GM21619 (cell line): ENCODE results near the gene HK1.

ENCODE experiments used
- ATAC-seq: cut with Tn5 transposase; IDR thresholded peaks from one replicate; pipeline ENCODE4 v1.9.1; 2021; ENCODE audit not compliant: unreplicated experiment

HK1 gene

GRCh38 chr10:69374242-69374641, 95.9 kb downstream of the HK1 start:
- ATAC-seq, result no peak

GRCh38 chr10:69374931-69375306, 96.6 kb downstream of the HK1 start:
- no peak for ATAC-seq

DNA sequence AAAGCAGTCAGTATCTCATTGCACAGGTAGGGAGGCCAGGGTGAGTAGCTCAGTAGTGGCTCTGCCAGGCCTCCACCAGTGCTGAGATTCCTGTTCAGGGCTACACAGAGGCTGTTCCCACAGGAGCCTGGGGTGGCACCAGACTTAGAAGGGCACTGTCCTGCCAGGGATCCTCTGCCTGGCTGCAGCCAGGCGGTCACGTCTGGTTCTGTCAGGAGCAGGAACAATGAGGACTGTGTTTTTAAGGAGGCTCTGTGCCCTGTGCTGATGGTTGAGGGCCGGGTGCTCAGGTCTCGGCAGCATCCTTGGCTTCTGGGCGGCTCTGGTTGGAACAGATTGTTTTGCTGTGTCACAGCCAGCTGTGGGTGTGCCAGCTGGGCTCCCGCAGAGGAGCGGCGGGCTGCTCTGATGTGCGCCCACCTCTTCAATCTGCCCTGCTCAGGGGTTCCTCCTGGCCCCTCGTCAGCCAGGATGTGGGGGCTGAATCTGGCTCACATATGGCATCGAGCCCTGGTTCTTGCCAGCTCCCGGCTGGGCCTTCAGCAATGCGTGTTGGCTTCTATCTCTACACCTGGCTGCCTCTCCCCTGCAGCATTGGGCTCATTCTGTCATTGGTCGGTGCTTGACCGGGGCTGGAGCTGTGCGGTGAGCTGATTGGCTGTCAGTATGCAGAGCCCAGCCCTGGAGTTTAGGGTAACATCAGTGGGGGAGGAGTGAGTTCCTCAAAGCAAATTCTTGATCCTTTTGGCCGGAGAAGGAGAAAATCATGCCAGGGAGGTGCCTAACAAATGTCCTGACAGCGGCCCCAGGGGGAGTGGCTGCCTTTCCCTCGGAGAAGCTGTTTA, 97.2 kb downstream of the HK1 start:
- no peak for ATAC-seq

DNA sequence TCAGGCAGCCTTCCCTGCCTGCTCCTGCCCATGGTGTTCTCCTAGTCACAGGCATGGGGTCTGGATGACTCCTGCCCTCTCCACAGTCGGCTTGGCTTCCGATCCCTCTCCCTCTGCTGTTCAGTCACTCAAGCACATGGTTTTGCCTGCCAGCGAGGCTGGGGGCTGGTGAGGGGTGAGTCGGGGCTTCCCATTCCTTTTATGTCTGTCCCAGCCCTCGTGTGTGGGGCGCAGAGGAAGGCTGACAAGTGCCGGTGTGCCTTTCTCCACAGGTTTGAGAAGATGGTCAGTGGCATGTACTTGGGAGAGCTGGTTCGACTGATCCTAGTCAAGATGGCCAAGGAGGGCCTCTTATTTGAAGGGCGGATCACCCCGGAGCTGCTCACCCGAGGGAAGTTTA, 98.4 kb downstream of the HK1 start:
- ATAC-seq, result no peak

DNA sequence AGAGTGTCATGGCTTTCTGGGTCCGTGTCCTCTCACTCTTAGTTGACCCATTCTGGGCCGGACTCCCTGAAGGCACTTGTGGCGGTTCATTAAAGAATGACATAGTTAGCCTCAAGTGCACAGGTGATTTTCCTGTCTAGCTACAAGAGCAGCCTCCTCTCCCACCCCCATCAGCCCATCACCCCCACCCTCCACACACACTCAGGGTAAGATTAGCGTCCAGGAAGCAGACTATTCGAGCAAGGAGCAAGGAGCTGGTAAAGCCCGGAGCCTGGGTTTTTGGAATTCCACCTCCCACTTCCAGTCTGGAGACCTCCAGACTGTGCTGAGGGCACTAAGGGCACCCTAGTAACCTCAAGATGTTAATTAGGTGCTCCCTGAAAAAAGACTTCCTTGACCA, 98.9 kb downstream of the HK1 start:
- ATAC-seq, result no peak

GRCh38 chr10:69377933-69378332, 99.6 kb downstream of the HK1 start:
- no peak for ATAC-seq

- ATAC-seq, result no peak
Observed at GRCh38 chr10:69379800-69380199, 101.5 kb downstream of the HK1 start.

DNA sequence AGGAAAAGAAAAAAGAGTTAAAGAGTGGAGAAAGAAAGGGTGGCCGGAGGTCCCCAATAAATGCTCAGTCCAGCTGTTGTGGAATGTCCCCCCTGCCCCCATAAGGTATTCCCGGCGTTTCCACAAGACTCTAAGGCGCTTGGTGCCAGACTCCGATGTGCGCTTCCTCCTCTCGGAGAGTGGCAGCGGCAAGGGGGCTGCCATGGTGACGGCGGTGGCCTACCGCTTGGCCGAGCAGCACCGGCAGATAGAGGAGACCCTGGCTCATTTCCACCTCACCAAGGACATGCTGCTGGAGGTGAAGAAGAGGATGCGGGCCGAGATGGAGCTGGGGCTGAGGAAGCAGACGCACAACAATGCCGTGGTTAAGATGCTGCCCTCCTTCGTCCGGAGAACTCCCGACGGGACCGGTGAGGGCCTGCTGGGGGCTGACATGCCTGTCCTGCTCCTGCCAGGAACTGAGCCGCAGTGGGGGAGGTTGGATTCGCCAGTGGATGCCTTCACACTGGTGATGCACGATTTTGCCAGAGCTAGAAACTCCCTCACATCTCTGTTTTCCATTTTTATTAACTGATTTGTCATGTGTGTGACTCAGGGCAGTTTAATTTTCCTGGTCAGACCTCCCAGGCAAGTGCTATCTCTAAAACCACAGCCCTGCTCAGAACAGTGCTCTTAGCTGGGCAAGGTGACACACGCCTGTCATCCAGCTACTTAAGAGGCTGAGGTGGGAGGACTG, 104.3 kb downstream of the HK1 start:
- no peak for ATAC-seq

DNA sequence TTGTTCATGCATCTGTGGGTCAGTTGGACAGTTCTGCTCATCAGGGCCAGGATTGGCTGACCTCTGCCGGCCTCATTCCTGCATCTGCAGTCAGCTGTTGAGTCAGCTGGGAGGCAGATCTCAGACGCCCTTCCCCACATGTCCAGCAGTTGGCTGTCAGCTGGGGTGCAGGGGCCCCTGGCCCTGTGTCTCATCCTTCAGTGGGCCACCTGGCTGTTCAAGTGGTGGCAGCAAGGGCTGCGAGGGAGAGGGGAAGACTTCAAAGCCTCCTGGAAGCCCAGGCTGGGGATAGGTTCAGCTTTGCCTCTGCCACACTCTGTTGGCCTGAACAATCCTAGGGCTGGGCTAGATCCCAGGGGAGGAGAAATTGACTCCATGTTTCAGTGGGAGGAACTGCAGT, 105.3 kb downstream of the HK1 start:
- no peak for ATAC-seq

DNA sequence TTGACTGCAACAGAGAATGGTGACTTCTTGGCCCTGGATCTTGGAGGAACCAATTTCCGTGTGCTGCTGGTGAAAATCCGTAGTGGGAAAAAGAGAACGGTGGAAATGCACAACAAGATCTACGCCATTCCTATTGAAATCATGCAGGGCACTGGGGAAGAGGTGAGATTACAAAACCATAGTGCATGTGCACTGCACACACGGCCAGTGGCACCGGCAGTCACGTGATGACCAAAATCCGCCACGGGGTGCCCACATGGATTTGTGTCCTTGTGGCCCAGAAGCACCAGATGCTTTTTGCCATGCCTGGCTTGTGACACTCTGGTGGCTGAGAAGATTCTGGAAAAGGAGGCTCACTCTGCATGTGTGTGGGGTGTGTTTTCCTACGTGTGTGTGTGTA, 106.0 kb downstream of the HK1 start:
- no peak for ATAC-seq

- ATAC-seq, result no peak
Observed at GRCh38 chr10:69385454-69386350, 107.4 kb downstream of the HK1 start.

- ATAC-seq, result no peak
Observed at GRCh38 chr10:69387500-69387899, 109.2 kb downstream of the HK1 start.

- no peak for ATAC-seq
Observed at GRCh38 chr10:69388488-69388887, 110.2 kb downstream of the HK1 start.

GRCh38 chr10:69389827-69390490, 111.7 kb downstream of the HK1 start:
- no peak for ATAC-seq

- ATAC-seq, result no peak
Observed at GRCh38 chr10:69391158-69391557, 112.9 kb downstream of the HK1 start.

- ATAC-seq, result peak; percentile 83
Observed at GRCh38 chr10:69392481-69393000, 114.2 kb downstream of the HK1 start.

- ATAC-seq, result no peak
Observed at GRCh38 chr10:69394020-69394419, 115.7 kb downstream of the HK1 start.

GRCh38 chr10:69397972-69398371, 119.7 kb downstream of the HK1 start:
- ATAC-seq, result no peak

- ATAC-seq, result no peak
Observed at GRCh38 chr10:69398466-69398865, 120.2 kb downstream of the HK1 start.

DNA sequence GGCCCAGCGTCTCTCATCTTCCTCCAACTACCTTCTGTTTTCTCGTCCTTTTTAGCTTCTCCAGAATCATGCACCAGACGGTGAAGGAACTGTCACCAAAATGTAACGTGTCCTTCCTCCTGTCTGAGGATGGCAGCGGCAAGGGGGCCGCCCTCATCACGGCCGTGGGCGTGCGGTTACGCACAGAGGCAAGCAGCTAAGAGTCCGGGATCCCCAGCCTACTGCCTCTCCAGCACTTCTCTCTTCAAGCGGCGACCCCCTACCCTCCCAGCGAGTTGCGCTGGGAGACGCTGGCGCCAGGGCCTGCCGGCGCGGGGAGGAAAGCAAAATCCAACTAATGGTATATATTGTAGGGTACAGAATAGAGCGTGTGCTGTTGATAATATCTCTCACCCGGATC, 122.6 kb downstream of the HK1 start:
- ATAC-seq, result no peak

GRCh38 chr10:69401416-69401815, 123.1 kb downstream of the HK1 start:
- no peak for ATAC-seq
